ENCODE measurements around the gene CMTM2. TPM values are rescaled to one million over a fixed set of nuclear protein-coding genes. Genes with fewer than 3 reads are reported as not detected.

Gene CMTM2, protein sequence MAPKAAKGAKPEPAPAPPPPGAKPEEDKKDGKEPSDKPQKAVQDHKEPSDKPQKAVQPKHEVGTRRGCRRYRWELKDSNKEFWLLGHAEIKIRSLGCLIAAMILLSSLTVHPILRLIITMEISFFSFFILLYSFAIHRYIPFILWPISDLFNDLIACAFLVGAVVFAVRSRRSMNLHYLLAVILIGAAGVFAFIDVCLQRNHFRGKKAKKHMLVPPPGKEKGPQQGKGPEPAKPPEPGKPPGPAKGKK
- total RNA-seq, result under 1 TPM in 1 of 2 experiments, not detected in 1; 0.29 TPM

GRCh38 chr16:66578651-66579531 is at the start of gene CMTM2:
Gene CMTM2 (plus strand): TSS chr16:66579463. CDS start chr16:66579608, 145 bp downstream.
- Mint-ChIP-seq H3K27me3 (peaks cover 34% of the 10 kb centered on the region), H3K4me1 (ENCODE audit: low read depth) (peaks cover 23% of the 10 kb centered on the region), H3K4me3 (peak within 1 kb of the TSS; percentile 54), H3K27ac (no peak within 1 kb of the TSS), H3K36me3 (ENCODE audit: low read depth) (peaks cover 2% of the 10 kb centered on the region), H3K9me3 (no peaks in the 10 kb centered on the region)
- DNase-seq, result peak; percentile 38
- ChIA-PET CTCF (interaction anchor here (0.9 to 3.9 kb wide), 8 partner anchors 9 to 221 kb away, joined by 3 to 26 read pairs (median 6); partner anchors contain the start of genes CKLF and TK2), POLR2A (interaction anchor here (0.6 to 3.7 kb wide), 8 partner anchors 8 to 34 kb away, joined by 3 to 19 read pairs (median 5); partner anchors contain the start of gene CKLF)
- TF ChIP-seq, protein P1, sequence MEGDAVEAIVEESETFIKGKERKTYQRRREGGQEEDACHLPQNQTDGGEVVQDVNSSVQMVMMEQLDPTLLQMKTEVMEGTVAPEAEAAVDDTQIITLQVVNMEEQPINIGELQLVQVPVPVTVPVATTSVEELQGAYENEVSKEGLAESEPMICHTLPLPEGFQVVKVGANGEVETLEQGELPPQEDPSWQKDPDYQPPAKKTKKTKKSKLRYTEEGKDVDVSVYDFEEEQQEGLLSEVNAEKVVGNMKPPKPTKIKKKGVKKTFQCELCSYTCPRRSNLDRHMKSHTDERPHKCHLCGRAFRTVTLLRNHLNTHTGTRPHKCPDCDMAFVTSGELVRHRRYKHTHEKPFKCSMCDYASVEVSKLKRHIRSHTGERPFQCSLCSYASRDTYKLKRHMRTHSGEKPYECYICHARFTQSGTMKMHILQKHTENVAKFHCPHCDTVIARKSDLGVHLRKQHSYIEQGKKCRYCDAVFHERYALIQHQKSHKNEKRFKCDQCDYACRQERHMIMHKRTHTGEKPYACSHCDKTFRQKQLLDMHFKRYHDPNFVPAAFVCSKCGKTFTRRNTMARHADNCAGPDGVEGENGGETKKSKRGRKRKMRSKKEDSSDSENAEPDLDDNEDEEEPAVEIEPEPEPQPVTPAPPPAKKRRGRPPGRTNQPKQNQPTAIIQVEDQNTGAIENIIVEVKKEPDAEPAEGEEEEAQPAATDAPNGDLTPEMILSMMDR (IDR thresholded peaks at IDR 0.05), result no peak
- intact Hi-C loops (cut with micrococcal nuclease), result no loop called here
- ATAC-seq, result peak; percentile 68

GRCh38 chr16:66529475-66529874 is 49.8 kb upstream of the CMTM2 start:
- no peaks in the 10 kb centered on the region for H3K27me3 Mint-ChIP-seq
- no peaks in the 10 kb centered on the region for H3K9me3 Mint-ChIP-seq
- peaks cover 20% of the 10 kb centered on the region for H3K4me1 Mint-ChIP-seq (ENCODE audit: low read depth)
- intact Hi-C loops (cut with micrococcal nuclease), result no loop called here
- H3K4me3 Mint-ChIP-seq, result no peak overlapping the region
- H3K36me3 Mint-ChIP-seq (ENCODE audit: low read depth), result no peaks in the 10 kb centered on the region
- ATAC-seq (no peak), DNase-seq (no peak)
- peak overlapping the region; percentile 29 for H3K27ac Mint-ChIP-seq
- TF ChIP-seq, protein P1 (IDR thresholded peaks at IDR 0.05), result no peak
- ChIA-PET POLR2A (interaction anchor here (0.7 to 1.6 kb wide), 2 partner anchors 8 to 23 kb away, joined by 3 to 5 read pairs; partner anchors contain the start of gene CKLF), CTCF (no interaction called here)

DNA sequence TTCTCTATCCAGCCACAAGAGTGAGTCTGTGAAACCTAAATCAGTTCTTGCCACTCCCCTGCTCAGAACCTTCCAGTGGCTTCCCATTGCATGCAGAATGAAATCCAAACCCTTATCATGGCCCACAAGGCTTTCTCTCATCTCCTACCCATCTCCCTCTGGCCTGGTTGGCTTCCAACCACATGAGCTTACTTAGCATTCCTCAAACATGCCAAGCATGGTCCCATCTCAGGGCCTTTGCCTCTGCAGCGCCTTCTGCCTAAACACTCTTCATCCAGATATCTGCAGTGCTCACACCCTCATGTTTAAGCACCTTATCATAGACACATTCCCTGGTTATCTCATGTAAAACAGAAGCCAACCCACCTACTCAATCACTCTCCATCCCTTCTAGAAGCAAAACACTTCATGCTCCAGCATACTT is 44.9 kb upstream of the CMTM2 start:
- no peak overlapping the region for H3K4me3 Mint-ChIP-seq
- no peaks in the 10 kb centered on the region for H3K36me3 Mint-ChIP-seq (ENCODE audit: low read depth)
- TF ChIP-seq, protein P1 (IDR thresholded peaks at IDR 0.05), result no peak
- no peak for DNase-seq
- POLR2A ChIA-PET, result no interaction called here
- ATAC-seq, result no peak
- H3K27ac Mint-ChIP-seq, result no peak overlapping the region
- CTCF ChIA-PET, result no interaction called here
- no peaks in the 10 kb centered on the region for H3K9me3 Mint-ChIP-seq
- no peaks in the 10 kb centered on the region for H3K27me3 Mint-ChIP-seq
- peaks cover 10% of the 10 kb centered on the region for H3K4me1 Mint-ChIP-seq (ENCODE audit: low read depth)
- intact Hi-C loops (cut with micrococcal nuclease), result no loop called here

DNA sequence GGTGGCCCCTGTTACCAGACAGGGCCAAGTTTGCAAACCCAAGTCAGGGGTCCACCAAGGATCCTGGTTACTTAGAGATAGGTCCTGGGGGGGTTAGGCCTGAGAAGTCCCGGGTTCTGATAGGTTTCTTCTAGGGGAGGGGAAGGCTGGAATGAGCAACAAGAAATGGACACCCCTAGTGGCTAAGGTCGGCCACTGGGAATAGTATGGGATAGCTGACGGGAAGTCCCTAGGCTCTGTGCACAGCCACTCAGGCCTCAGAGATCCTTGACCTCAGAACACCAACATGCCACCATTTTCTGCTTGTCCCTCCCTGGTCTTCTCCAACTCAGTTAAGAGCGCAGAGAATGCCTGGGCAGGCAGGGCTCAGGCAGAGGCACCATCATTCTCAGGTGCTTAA is 42.7 kb upstream of the CMTM2 start:
- H3K27me3 Mint-ChIP-seq, result no peaks in the 10 kb centered on the region
- ChIA-PET POLR2A (interaction anchor here (1.0 kb wide), 1 partner anchor 11 kb away, joined by 5 read pairs; no protein-coding TSS in a partner anchor), CTCF (interaction anchor here (1.0 to 1.3 kb wide), 2 partner anchors 12 to 53 kb away, joined by 3 to 5 read pairs; no protein-coding TSS in a partner anchor)
- no peak overlapping the region for H3K27ac Mint-ChIP-seq
- no peaks in the 10 kb centered on the region for H3K9me3 Mint-ChIP-seq
- intact Hi-C loops (cut with micrococcal nuclease), result no loop called here
- H3K4me1 Mint-ChIP-seq (ENCODE audit: low read depth), result peaks cover 9% of the 10 kb centered on the region
- H3K4me3 Mint-ChIP-seq, result no peak overlapping the region
- TF ChIP-seq, protein P1 (IDR thresholded peaks at IDR 0.05), result no peak
- ATAC-seq (no peak), DNase-seq (no peak)
- H3K36me3 Mint-ChIP-seq (ENCODE audit: low read depth), result no peaks in the 10 kb centered on the region
